HepG2 (cell line): Measurements from ENCODE around the gene TRIM66. TPM values are rescaled to one million over a fixed set of nuclear protein-coding genes. Genes with fewer than 3 reads are reported as not detected.

Source experiments
- ELK4 ChIP-seq: sonication (generic); formaldehyde crosslinking; IDR thresholded peaks from 2 replicates; pipeline ENCODE4 v1.9.0; 2021; ENCODE audit warnings: missing genetic modification reagents, borderline replicate concordance
- FOXP1 ChIP-seq, 2 experiments: fragments of 450-650 bp in 1 of 2; IDR thresholded peaks; 2 replicates each; pipeline ENCODE4 v1.6.1; 2017 to 2018; ENCODE audit warnings: antibody characterized with exemption in 1 of 2
- HNRNPLL ChIP-seq: fragments of 200-400 bp; formaldehyde crosslinking; IDR thresholded peaks from 2 replicates; pipeline ENCODE4 v1.6.1; 2017; ENCODE audit warnings: mild to moderate bottlenecking, low read depth, low read length; ENCODE audit not compliant: poor library complexity, severe bottlenecking
- HOXA3 ChIP-seq: sonication (generic); formaldehyde crosslinking; IDR thresholded peaks from 2 replicates; pipeline ENCODE4 v1.5.0; 2020; ENCODE audit warnings: missing genetic modification reagents
- MAX ChIP-seq: IDR thresholded peaks from 2 replicates; pipeline ENCODE4 v1.6.1; 2012; ENCODE audit warnings: inconsistent platforms
- MED1 ChIP-seq: sonication (generic); formaldehyde crosslinking; IDR thresholded peaks from 2 replicates; pipeline ENCODE4 v1.4.0; 2020; ENCODE audit warnings: missing genetic modification reagents
- MYC ChIP-seq: sonication (generic); formaldehyde crosslinking; IDR thresholded peaks from 2 replicates; pipeline ENCODE4 v1.9.0; 2021; ENCODE audit warnings: missing genetic modification reagents, borderline replicate concordance
- NR2C2 ChIP-seq: sonication (generic); formaldehyde crosslinking; IDR thresholded peaks from 2 replicates; pipeline ENCODE4 v1.4.0; 2020; ENCODE audit warnings: missing genetic modification reagents, mild to moderate bottlenecking, moderate library complexity, borderline replicate concordance
- SALL1 ChIP-seq: sonication (generic); formaldehyde crosslinking; IDR thresholded peaks from 2 replicates; pipeline ENCODE4 v1.8.0; 2022; ENCODE audit warnings: mild to moderate bottlenecking, missing genetic modification reagents
- SAP130 ChIP-seq: IDR thresholded peaks from 2 replicates; pipeline ENCODE4 v1.6.1; 2016; ENCODE audit warnings: low read depth
- YEATS4 ChIP-seq: sonication (generic); formaldehyde crosslinking; IDR thresholded peaks from 2 replicates; pipeline ENCODE4 v1.4.0; 2020; ENCODE audit warnings: missing genetic modification reagents, borderline replicate concordance
- ZFX ChIP-seq: sonication (generic); formaldehyde crosslinking; IDR thresholded peaks from 2 replicates; pipeline ENCODE4 v1.4.0; 2020; ENCODE audit warnings: mild to moderate bottlenecking, low read depth, missing genetic modification reagents, moderate library complexity
- ZNF292 ChIP-seq: sonication (generic); formaldehyde crosslinking; IDR thresholded peaks from 2 replicates; pipeline ENCODE4 v1.8.1; 2022; ENCODE audit warnings: mild to moderate bottlenecking, low read depth, missing genetic modification reagents, borderline replicate concordance
- ZNF331 ChIP-seq: sonication (generic); formaldehyde crosslinking; IDR thresholded peaks from 2 replicates; pipeline ENCODE4 v1.4.0; 2020; ENCODE audit warnings: missing genetic modification reagents
- polyA plus RNA-seq, 8 experiments: library from polyadenylated mRNA; depleted of rRNA in 3 of 8; stranded (reverse) in 7 of 8; unstranded in 1 of 8; fragments of >200 nt; fragmentation: Illumina TruSeq in 4 of 8; extraction: Trizol in 4 of 8; gene quantifications; 2 replicates each; pipeline versions ENCODE4 v1.2.1 to v1.2.3, GENCODE V29; 2011 to 2016; ENCODE audit warnings: low read depth in 4 of 8, missing spikeins in 1 of 8, mixed read lengths in 1 of 8; ENCODE audit not compliant: insufficient read depth in 1 of 8
- total RNA-seq, 5 experiments: library from RNA; depleted of rRNA; stranded (reverse); fragments of >200 nt; fragmentation: Illumina TruSeq; extraction: Trizol; gene quantifications; 2 replicates each; pipeline ENCODE4 v1.2.3, GENCODE V29; 2016; ENCODE audit warnings: low read depth in 1 of 5
- TF ChIP-seq, protein P1 (sequence below): sonication (generic); formaldehyde crosslinking; conservative IDR thresholded peaks from 2 replicates; pipeline ENCODE4 v1.4.0; 2020; ENCODE audit warnings: mild to moderate bottlenecking, missing genetic modification reagents, moderate library complexity
- TF ChIP-seq, protein P2 (sequence below): sonication (generic); formaldehyde crosslinking; IDR thresholded peaks from 2 replicates; pipeline ENCODE4 v1.4.0; 2020; ENCODE audit warnings: missing genetic modification reagents, low read depth, mild to moderate bottlenecking, borderline replicate concordance

Gene TRIM66
- total and polyA plus RNA-seq, 2 of the 13 experiments (the other 11 are each of a cell fraction or from before 2014, with no cell fraction given), result 4.9 to 6.1 TPM

DNA sequence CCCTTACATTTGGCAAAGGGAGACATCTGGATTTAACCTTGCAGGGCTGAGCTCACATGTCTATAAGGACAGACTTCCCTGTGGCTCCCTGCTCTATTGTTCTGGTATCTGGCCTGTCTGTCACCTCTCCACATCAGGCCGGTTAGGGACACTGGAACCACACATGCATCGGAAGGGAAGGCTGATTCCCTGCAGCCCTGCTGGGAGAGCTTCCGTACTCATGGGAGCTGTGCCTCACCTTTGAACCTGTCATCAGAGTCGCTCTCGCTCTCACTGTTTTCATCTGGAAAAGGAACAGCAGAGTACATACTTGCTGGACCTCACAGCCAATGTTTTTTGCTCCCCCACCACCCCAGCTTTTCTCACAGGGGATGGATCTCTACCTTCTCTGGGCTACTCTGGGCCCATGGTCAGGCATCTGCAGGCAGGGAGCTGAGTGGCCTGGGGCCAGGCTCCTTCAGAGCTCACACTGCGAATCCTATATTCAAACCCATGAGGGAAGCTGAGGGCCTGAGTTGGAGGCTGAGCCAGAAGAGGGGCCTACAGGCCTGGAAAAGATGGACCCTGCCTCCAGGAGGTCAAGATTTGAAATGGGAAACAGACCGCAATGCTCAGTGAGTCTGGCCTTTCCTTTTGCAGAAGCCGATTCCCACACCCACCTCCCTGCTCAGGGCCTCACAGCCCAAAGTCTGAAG lies 31.4 kb upstream of the TRIM66 start (continued):
- TF ChIP-seq, protein P1, sequence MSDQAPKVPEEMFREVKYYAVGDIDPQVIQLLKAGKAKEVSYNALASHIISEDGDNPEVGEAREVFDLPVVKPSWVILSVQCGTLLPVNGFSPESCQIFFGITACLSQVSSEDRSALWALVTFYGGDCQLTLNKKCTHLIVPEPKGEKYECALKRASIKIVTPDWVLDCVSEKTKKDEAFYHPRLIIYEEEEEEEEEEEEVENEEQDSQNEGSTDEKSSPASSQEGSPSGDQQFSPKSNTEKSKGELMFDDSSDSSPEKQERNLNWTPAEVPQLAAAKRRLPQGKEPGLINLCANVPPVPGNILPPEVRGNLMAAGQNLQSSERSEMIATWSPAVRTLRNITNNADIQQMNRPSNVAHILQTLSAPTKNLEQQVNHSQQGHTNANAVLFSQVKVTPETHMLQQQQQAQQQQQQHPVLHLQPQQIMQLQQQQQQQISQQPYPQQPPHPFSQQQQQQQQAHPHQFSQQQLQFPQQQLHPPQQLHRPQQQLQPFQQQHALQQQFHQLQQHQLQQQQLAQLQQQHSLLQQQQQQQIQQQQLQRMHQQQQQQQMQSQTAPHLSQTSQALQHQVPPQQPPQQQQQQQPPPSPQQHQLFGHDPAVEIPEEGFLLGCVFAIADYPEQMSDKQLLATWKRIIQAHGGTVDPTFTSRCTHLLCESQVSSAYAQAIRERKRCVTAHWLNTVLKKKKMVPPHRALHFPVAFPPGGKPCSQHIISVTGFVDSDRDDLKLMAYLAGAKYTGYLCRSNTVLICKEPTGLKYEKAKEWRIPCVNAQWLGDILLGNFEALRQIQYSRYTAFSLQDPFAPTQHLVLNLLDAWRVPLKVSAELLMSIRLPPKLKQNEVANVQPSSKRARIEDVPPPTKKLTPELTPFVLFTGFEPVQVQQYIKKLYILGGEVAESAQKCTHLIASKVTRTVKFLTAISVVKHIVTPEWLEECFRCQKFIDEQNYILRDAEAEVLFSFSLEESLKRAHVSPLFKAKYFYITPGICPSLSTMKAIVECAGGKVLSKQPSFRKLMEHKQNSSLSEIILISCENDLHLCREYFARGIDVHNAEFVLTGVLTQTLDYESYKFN (CRISPR knock-in tag), result peak; percentile 49; the same call in 1 of the 2 replicates
- no peak for TF ChIP-seq ELK4 (CRISPR knock-in tag)
- TF ChIP-seq SALL1 (CRISPR knock-in tag), result peak; percentile 45; the same call in 1 of the 2 replicates
- peak; percentile 38; the same call in 1 of the 2 replicates for TF ChIP-seq MYC (CRISPR knock-in tag)
- peak; percentile 28; the same call in 1 of the 2 replicates for TF ChIP-seq MAX
- 0 out of 2 replicates have a peak, but pooled peaks have one; percentile 47 for TF ChIP-seq ZNF331 (CRISPR knock-in tag)
- peak; percentile 66 for TF ChIP-seq NR2C2 (CRISPR knock-in tag)
- TF ChIP-seq, protein P2, sequence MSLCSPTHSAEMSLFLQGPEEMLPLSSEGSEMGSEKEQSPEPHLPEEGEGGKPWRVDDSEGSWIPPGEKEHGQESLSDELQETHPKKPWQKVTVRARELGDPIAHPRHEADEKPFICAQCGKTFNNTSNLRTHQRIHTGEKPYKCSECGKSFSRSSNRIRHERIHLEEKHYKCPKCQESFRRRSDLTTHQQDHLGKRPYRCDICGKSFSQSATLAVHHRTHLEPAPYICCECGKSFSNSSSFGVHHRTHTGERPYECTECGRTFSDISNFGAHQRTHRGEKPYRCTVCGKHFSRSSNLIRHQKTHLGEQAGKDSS (CRISPR knock-in tag), result 0 out of 2 replicates have a peak, but pooled peaks have one; percentile 59
- TF ChIP-seq YEATS4 (CRISPR knock-in tag), result 0 out of 2 replicates have a peak, but pooled peaks have one; percentile 3
- no peak for TF ChIP-seq HNRNPLL
- TF ChIP-seq HOXA3 (CRISPR knock-in tag), result 0 out of 2 replicates have a peak, but pooled peaks have one; percentile 45
- peak; percentile 79 for TF ChIP-seq SAP130 (CRISPR knock-in tag)
- peak; percentile 35; the same call in 1 of the 2 replicates for TF ChIP-seq MED1
- peak; percentile 32; the same call in 1 of the 2 replicates for TF ChIP-seq ZFX
- TF ChIP-seq ZNF292, result peak; percentile 87
- no peak for TF ChIP-seq FOXP1 (IDR thresholded peaks at IDR 0.05)
- no peak for TF ChIP-seq FOXP1 (CRISPR knock-in tag; IDR thresholded peaks at IDR 0.05)
